Neuron (in vitro differentiated cells): ENCODE data around the gene CAP2.

Experiments
- H2AFZ ChIP-seq: one replicate; pipeline ENCODE4 v1.6.1; 2013; ENCODE audit warnings: low read depth, mild to moderate bottlenecking, inconsistent platforms, low read length, moderate library complexity
- H3K27me3 ChIP-seq: one replicate; pipeline ENCODE4 v1.6.1; 2013; ENCODE audit warnings: low read length; ENCODE audit not compliant: insufficient read depth
- H3K36me3 ChIP-seq: one replicate; pipeline ENCODE4 v1.6.1; 2013; ENCODE audit warnings: low read length; ENCODE audit not compliant: insufficient read depth
- H3K4me1 ChIP-seq: one replicate; pipeline ENCODE4 v1.6.1; 2013; ENCODE audit warnings: low read length; ENCODE audit not compliant: insufficient read depth
- H3K4me3 ChIP-seq: 2 replicates; pipeline ENCODE4 v1.5.1; 2013; ENCODE audit warnings: mild to moderate bottlenecking, low read length, moderate library complexity
- H3K9me3 ChIP-seq: one replicate; pipeline ENCODE4 v1.6.1; 2013; ENCODE audit warnings: low read length

The CAP2 gene

DNA sequence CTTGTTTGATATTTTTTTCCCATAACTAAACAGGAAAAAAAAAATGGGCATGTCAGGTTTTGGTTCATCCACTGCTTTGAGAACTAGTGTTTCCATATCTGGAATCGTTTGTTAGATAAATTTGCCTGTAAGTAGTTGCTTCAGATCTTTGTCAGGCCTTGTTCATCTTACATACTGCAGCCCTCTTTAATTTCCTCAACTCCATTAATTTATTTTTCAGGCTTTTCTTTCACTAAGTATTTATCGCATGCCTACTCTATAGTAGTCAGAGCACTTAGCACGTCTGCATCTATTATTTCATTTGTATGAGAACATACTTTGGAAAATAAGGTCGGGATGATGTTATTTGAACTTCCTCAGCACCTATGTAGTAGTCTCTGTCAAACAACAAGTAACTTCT, 80.9 kb downstream of the CAP2 start:
- Histone ChIP-seq H3K4me1 (no peaks in the 10 kb centered on the region), H3K27me3 (no peaks in the 10 kb centered on the region), H3K4me3 (no peak overlapping the region), H2AFZ (no peak overlapping the region), H3K36me3 (no peaks in the 10 kb centered on the region), H3K9me3 (no peaks in the 10 kb centered on the region)

DNA sequence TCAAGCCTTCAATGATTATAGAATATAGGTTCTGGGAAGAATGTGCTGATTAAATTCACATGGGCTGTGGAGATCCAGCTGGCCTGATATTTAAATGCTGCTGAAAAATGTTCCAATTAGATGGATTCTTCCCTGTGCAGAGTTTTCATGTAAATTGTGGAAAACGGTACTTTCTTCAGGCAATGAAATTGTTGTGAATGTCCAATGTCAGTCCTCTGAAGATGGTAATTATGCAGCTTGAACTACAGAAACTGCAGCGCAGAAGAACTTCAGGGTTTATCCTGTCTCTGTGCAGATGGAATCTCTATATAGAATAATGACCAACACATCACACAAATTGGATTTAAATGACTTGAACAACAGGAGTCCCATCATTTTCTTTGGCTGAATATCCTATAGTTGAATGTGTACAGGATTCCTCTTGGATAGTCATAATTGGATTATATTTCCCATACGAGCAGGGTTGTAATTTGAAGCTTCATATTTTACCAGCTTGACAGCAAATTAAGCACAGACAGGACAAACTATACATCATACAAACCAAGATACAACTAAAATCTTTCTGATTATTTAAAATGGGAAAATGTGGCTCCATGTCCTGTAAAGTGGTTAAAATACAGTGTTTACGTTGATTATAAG, 82.3 kb downstream of the CAP2 start:
- Histone ChIP-seq H3K27me3 (no peaks in the 10 kb centered on the region), H2AFZ (no peak overlapping the region), H3K4me1 (no peaks in the 10 kb centered on the region), H3K9me3 (no peaks in the 10 kb centered on the region), H3K36me3 (no peaks in the 10 kb centered on the region), H3K4me3 (no peak overlapping the region)

DNA sequence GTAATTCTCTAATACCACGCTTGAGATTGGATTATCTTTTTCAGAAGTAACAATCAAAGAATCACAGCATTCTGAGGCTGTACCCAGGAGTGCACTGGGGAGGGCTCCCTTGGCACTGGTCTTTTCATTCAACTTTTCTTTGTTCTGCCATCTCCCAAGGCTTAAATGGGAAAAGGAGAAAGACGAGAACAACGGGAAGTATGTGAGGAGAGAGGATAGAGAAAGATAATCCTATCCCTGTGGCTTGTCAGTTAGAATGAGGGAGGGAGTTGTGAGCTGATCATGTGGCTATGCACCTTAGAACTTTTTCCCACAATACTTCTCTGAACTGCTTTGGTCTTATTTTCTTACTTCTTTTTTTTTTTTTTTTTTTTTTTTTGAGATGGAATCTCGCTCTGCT, 83.1 kb downstream of the CAP2 start:
- Histone ChIP-seq H2AFZ (no peak overlapping the region), H3K4me1 (no peaks in the 10 kb centered on the region), H3K4me3 (no peak overlapping the region), H3K9me3 (no peaks in the 10 kb centered on the region), H3K36me3 (no peaks in the 10 kb centered on the region), H3K27me3 (no peaks in the 10 kb centered on the region)

DNA sequence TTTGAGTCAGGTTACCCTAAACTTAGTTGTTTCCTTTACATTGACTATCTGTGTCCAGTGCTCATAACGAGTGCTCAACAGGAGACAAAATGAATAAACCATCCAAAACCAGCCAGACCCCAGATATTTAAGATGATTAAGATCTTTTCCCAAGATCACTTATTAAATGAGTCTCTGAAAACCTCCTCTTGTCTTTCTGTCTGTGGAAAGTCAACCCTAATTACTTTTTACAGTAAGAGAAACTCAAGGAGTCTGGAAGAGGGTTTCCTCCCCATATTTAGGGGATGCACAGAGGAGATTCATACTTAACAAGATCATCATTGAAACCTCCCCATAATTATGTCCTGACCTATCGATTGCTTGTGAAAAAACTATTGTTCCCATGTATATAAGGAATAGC, 84.0 kb downstream of the CAP2 start:
- Histone ChIP-seq H3K9me3 (no peaks in the 10 kb centered on the region), H3K4me1 (no peaks in the 10 kb centered on the region), H3K27me3 (no peaks in the 10 kb centered on the region), H2AFZ (no peak overlapping the region), H3K4me3 (no peak overlapping the region), H3K36me3 (no peaks in the 10 kb centered on the region)

DNA sequence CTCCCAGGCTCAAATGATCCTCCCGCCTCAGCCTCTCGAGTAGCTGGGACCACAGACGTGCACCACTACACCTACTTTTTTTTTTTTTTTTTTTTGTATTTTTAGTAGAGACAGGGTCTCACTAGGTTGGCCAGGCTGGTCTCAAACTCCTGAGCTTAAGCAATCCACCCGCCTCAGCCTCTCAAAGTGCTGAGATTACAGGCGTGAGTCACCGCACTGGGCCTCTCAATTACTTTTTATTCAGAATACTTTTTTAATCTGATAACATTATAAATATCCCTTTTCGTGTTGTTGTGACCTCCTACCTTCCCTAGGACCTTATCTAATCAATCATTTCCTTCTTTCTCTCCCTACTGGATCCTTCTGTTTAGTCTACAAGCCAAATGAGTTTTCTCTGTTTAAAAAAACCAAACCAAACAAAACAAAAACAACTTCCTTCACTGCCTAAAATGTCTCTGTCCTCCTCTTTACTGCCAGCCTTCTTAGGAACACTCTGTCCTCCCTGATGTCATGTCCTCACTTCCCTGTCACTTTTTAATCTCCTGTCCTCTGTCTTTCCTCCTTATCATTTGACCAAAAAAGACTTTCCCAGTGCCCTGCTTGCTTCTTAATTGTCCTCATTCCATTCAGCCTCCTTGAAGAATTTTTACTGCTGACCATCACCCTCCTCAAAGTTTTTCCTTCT, 85.0 kb downstream of the CAP2 start:
- Histone ChIP-seq H3K36me3 (no peaks in the 10 kb centered on the region), H2AFZ (no peak overlapping the region), H3K4me1 (no peaks in the 10 kb centered on the region), H3K9me3 (no peaks in the 10 kb centered on the region), H3K4me3 (no peak overlapping the region), H3K27me3 (no peaks in the 10 kb centered on the region)

DNA sequence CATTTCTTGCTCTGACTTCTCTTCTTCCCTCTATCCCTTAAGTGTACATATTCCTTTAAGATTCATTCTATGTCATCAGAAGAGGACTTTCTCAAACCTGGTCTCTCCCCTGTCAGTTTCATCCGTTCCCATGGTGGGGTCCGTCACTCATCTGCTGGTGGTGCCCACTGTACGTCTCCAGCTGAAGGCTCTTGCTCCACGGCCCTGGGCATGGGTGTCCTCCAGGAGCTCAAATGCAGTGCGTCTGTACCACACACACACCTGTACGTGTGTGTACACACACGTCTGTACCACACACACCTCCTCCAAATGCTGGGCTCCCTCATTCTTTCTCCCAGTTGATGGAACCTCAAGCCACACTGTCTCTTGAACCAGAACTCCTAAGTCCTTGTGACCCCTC, 85.6 kb downstream of the CAP2 start:
- H3K36me3 ChIP-seq: no peaks in the 10 kb centered on the region
- no peaks in the 10 kb centered on the region for H3K27me3 ChIP-seq

DNA sequence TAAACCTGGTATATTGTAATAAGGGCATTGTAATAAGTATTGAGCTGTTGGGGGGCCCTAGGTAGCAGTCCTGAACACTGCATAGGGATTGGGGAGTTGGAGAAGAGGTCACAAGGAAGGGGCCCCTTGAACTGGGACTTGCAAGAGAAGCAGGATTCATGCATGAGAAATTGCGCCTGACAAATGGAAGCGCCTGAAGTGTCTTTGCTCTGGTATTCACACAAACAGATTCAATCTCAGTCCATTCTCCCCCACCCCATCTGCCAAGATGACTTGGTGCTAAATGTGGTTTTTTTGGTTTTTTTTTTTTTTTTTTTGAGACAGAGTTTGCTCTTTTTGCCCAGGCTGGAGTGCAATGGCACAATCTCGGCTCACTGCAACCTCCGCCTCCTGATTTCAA, 87.1 kb downstream of the CAP2 start:
- Histone ChIP-seq H3K27me3 (no peaks in the 10 kb centered on the region), H3K36me3 (no peaks in the 10 kb centered on the region), H2AFZ (no peak overlapping the region)

More for the DNA sequence above, 85.6 kb downstream of the CAP2 start:
- H2AFZ ChIP-seq: no peak overlapping the region
- no peak overlapping the region for H3K4me3 ChIP-seq
- H3K4me1 ChIP-seq: peaks cover 4% of the 10 kb centered on the region
- H3K9me3 ChIP-seq: no peaks in the 10 kb centered on the region

DNA sequence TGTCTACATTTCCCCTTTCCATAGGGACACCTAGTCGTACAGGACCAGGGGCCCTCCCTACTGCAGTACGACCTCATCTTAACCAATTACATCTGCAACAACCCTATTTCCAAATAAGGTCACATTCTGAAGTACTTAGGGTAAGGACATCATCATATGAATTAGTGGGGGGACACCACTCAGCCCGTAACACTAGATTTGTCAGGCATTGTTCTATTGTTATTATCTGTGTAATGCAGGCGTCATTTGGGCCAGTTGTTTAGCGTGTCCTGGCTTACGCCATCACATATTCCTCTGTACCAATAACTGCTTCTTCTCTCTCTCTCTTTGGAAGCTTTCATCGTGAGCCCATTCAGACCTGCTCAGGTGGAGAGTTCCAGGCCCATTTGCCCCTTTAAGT, 89.3 kb downstream of the CAP2 start:
- Histone ChIP-seq H3K36me3 (no peaks in the 10 kb centered on the region), H3K9me3 (no peaks in the 10 kb centered on the region), H2AFZ (no peak overlapping the region), H3K27me3 (no peaks in the 10 kb centered on the region), H3K4me3 (no peak overlapping the region), H3K4me1 (peaks cover 10% of the 10 kb centered on the region)

More for the DNA sequence above, 87.1 kb downstream of the CAP2 start:
- no peaks in the 10 kb centered on the region for H3K9me3 ChIP-seq
- no peak overlapping the region for H3K4me3 ChIP-seq
- peaks cover 10% of the 10 kb centered on the region for H3K4me1 ChIP-seq

DNA sequence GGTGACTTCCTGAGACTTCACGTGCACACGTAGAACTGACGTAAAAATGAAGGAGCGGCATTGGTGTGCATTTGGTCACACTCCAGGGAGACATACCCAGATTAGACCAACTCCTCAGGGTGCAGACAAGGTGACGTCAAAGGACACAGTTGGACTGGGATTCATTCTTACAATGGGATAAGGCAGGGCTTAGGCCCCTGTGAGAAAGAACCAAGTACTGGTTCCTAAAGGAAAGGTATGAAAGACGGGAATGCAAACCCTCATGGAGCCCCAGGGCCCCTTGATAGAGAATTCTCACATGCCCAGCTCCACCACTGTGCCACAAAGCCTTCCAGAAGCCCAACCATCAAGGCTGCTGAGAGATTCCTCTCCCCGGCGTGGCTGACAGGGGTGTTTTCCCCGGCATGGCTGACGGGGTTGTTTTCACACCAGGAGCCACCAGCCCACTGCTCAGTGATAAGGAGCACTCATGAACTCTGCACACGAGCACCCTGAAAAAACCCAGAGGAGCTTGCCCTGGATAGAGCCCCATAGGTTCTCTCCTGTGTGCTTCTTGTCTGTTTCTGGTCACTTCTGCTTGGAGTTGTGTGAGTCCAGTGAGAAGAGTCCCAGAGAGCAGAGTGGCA, 90.1 kb downstream of the CAP2 start:
- no peaks in the 10 kb centered on the region for H3K27me3 ChIP-seq
- H3K4me3 ChIP-seq: no peak overlapping the region
- no peaks in the 10 kb centered on the region for H3K36me3 ChIP-seq
- no peak overlapping the region for H2AFZ ChIP-seq
- H3K4me1 ChIP-seq: peaks cover 10% of the 10 kb centered on the region
- no peaks in the 10 kb centered on the region for H3K9me3 ChIP-seq

DNA sequence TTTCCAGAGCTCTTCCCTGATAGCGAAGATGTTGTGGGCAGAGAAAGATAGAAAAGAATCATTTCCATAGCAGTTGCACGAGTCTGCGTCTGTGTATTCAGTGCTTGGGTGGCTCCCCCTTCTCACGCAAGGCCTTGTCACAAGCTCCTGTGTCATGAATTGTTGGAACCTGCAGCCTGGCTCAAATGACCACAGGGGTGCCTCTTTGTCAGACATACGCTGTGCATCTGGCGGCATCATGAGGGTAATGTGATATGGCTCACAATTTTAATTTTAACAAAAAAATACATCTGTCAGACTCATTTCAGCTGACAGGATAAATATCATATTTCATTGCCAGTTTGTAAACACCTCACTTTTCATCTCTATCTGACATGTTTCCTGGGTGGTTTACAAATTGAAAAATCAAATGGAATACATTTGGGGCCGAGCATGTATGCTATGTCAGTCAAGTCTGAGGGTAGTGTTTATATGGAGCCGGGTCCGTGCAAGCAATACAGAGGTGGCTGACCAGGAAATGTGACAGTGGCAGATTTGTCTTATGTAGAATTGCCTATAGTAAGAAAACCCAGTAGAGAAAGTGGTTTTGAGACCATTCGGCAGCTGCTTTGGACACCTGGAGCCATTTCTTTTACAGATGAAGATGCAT, 90.9 kb downstream of the CAP2 start:
- H3K4me1 ChIP-seq: peaks cover 10% of the 10 kb centered on the region
- no peak overlapping the region for H2AFZ ChIP-seq
- no peaks in the 10 kb centered on the region for H3K27me3 ChIP-seq
- no peaks in the 10 kb centered on the region for H3K36me3 ChIP-seq
- H3K9me3 ChIP-seq: no peaks in the 10 kb centered on the region
- no peak overlapping the region for H3K4me3 ChIP-seq

DNA sequence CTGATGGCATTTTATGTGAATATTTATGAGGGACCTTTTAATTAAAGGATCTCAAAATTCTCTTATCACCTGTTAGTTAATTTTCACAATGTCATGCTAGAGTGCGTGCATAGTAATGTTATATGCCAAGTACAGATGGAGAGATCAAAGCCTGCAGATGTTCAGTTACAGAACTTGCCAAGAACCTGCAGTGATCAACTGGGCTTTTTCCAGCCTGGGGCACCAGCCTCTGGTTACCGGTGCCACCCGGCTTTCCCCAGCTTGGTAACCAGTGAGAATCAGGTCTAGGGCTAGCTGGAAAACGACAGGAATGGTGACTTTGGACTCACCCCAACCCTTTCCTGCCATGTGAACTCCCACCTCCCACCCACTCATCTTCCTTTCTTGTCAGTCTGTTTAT, 91.8 kb downstream of the CAP2 start:
- no peak overlapping the region for H3K4me3 ChIP-seq
- H3K9me3 ChIP-seq: no peaks in the 10 kb centered on the region
- peaks cover 10% of the 10 kb centered on the region for H3K4me1 ChIP-seq
- H2AFZ ChIP-seq: no peak overlapping the region
- H3K36me3 ChIP-seq: no peaks in the 10 kb centered on the region
- no peaks in the 10 kb centered on the region for H3K27me3 ChIP-seq

DNA sequence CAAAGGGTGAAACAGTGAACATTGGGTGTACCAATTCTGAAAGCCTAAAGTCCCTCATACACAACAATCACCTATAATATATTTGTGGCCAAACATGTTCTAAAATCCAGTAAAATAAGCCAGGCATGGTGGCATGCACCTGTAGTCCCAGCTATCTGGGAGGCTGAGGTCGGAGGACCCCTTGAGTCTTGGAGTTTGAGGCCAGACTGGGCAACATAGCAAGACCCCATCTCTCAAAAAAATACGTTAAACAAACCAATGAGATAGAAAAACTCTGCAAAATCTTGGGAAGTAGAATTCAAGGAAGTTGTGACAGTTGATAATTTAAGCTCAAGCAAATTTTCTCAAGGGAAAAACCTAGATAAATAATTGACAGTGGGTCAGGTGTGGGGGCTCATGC, 92.6 kb downstream of the CAP2 start:
- Histone ChIP-seq H3K36me3 (no peaks in the 10 kb centered on the region), H2AFZ (no peak overlapping the region), H3K27me3 (no peaks in the 10 kb centered on the region)

DNA sequence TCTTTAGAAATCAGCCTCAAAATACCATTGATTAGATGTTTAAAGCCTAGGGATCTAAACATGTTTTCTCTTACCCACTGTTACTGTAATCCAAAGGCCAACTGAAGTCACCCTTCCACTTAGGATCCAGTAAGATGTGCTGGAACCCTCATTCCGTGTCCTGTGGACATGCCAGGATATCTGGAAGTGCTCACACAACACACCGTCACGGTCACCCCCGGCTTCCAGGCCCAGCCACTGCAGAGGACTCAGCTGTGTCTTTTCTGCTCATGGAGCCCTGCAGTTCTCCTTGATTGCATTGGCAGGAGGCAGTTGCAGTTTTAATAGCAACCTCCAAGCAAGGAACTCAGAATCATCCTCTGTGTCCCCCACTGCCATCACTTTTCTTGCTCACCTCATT, 93.3 kb downstream of the CAP2 start:
- Histone ChIP-seq H3K4me3 (no peak overlapping the region), H3K9me3 (no peaks in the 10 kb centered on the region), H3K36me3 (no peaks in the 10 kb centered on the region), H3K4me1 (peaks cover 10% of the 10 kb centered on the region), H3K27me3 (no peaks in the 10 kb centered on the region), H2AFZ (no peak overlapping the region)

More for the DNA sequence above, 92.6 kb downstream of the CAP2 start:
- Histone ChIP-seq H3K9me3 (no peaks in the 10 kb centered on the region), H3K4me1 (peaks cover 10% of the 10 kb centered on the region), H3K4me3 (no peak overlapping the region)
